Cerebellar nuclear complex (tissue), 1 donor: ENCODE measurements around the gene CCL3.
"Not testable (repeated sequence)": the region's sequence is repeated elsewhere in the genome, so short reads cannot be mapped to it uniquely, and the experiment has no call there.

Experiments
- DNase-seq, 2 experiments: peaks; one replicate each; lab custom pipeline; 2025; lab: John Stamatoyannopoulos, UW

CCL3 gene

DNA sequence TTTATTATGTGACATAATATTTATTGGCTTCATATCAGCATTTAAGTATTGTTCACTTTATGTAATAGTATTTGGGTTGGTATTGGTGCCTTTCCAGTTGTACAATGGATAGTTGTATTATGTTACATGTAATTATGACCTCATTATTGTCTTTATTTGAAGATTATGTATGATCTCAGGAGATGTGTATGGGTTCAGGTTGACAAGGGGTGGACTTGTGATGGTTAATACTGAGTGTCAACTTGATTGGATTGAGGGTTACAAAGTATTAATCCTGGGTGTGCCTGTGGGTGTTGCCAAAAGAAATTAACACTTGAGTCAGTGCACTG lies 25.7 kb upstream of the CCL3 start:
- not testable (repeated sequence) for DNase-seq

DNA sequence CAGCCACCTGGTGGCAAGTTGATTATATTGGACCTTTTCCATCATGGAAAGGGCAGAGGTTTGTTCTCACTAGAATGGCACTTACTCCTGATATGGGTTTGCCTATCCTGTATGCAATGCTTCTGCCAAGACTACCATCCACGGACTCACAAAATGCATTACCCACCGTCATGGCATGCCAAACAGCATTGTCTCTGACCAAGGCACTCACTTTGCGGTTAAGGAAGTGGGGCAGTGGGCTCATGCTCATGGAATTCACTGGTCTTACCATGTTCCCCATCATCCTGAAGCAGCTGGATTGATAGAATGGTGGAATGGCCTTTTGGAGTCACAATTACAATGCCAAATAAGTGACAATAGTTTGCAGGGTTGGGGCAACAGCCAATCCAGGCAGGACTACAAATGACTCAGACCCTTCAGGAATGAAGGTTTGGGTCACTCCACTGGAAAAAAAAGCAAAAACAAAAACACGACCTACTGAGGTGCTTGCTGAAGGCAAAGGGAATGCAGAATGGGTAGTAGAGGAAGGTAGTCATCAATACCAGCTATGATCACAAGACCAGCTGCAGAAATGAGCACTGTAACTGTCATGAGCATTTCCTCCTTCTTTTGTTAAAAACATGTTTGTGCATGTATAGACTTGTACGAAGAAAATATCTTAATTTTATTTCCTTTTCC lies 25.2 kb upstream of the CCL3 start:
- DNase-seq = not testable (repeated sequence)

DNA sequence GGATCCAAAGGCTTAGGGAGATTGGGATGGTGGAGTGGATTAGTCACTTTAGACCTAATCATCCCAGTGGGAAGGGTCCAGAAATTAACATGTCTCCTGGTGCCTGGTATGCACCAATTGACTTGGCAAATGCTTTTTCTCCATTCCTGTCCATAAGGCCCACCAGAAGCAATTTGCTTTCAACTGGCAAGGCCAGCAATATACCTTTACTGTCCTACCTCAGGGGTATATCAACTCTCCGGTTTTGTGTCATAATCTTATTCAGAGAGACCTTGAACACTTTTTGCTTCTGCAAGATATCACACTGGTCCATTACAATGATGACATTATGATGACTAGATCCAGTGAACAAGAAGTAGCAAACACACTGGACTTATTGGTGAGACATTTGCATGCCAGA lies 23.2 kb upstream of the CCL3 start:
- not testable (repeated sequence) for DNase-seq

DNA sequence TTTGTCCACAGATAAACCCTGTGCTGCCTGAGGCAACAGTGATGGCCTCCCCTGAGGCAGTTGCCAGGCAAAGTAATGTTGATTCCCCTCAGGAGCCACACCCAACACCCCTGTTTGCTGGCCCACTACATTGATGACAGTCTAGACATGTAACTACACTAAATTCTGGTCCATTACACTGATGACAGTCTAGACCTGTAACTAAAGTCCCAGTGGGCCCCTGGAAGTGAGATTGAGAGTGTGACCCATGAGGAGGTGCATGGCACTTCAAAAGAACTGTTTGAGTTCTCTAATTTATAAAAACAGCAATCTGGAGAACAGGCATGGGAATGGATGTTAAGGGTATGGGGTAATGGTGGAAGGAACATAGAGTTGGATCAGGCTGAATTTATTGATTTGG lies 22.6 kb upstream of the CCL3 start:
- no peak for DNase-seq

DNA sequence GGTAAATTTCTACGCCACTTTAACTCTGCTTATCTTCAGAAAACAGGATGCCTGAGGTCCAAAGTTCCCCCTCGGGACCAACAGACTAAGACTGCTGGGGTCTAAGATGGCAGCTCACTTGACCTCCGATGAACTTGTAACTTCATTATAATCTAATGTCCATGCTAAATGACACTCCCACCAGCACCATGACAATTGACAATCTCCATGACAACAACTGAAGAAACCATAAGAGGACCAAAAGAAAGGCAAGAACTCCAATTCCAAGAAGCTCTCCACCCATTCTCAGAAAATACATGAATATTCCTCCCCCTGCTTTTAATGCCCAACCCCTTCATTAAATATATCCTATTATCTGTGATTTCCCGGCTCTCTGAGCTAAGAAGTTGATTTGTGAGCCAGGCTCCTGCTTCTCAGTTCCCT lies 21.1 kb upstream of the CCL3 start:
- no peak for DNase-seq

DNA sequence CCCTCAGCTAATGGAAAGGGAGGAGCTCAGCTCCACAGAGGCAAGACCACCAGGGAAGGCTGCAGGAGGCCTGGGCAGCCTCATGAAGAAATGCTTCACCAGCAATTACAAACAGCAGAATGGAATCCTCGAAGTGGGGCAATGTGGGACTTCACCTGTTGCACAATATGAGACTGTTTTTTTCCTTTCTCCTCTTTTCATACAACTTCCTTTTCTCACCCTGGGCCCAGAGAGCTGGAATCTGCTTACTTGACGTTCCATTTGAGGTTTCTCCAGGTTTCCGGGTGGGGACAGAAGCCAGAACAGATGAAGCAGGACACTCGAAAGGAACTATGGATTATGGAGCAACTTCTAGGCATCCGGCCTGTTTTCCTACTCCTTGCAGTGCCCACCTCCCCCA lies 18.3 kb upstream of the CCL3 start:
- not testable (repeated sequence) for DNase-seq

DNA sequence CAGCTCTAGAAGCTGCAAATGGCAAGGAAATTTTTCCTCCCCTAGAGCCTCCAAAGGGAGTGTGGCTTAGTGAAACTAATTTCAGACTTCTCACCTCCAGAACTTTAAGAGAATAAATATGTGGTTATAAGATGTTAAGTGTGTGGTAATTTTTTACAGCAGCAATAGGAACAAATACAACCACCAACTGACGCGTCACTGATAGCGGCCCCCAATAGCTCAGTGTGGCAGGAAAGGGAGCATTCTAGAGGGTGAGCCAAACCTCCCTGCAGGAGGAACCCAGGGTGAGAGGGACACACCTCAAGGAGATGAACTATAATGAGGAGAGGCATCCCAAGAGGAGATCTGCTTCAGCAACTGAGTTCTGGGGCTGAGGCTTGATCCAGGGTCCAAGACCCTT lies 17.7 kb upstream of the CCL3 start:
- DNase-seq = no peak

DNA sequence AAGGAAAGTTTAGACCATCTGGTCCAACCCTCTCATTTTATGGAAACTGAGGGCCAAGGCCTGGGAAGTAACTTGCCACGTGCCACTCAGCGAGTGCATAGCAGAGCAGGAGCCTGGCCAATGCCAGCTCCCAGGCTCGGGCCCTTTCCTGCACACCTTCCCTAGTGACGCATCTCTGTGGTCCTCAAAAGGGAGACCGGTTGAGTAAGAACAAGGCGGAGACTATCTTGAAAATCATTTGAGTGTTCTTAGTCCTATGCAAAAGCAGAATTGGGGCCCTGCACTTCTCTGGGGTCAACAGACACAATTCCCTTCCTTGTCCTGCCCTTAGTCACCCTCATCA lies 16.5 kb upstream of the CCL3 start:
- DNase-seq = no peak

DNA sequence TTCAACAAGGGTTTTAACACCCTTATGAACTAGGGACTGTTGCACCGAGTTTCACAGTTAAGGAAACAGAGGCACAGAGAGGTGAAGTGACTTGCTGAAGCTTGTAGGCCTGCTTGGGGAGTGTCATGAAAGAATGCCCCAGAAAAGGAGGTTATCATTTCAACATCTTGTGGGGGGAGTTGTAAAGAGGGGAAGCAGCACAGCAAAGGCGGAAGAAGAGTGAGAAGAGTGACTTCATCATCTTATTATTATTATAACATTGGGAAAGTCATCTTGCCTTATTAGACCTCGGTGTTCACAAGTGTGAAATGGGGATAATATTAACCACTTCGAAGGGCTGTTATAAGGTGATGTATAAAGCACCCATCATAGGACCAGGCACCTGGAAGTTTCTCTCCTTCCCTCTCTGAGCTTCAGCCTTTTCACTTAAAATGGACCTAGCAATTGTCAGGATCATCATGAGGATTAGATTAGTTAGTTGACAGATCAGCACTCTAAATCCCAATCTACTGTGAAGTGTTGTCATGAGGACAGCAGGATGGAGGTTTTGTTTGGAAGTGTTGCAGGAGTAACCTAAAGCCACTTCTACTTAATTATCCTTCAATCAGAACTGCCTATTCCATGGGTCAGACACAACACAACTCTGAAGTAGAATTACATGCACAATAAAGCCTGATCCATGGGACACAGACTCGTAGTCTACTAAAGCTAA lies 16.0 kb upstream of the CCL3 start:
- no peak for DNase-seq

DNA sequence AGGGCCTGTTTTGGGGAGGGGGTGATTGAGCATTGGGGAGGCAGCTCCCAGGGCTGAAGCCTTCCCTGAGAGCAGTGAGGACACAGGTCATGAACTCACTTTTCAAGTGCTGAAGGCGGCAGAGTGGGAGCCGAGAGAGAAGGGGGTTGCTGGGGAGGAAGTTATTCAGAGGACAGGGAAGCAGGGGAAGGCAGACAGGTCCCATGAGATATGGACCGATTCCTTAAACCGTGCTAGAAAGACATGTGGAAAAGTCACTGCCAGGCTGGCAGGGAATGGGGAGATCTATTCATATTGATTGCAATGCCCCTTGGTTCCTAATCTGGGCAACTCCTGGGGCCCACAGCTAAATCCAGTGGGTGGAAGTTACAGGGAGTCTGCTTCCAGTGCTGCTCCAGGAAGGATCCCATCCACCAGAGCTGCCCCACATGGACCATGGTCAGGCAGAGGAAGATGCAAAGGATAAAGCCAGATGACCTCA lies 14.8 kb upstream of the CCL3 start:
- no peak for DNase-seq

DNA sequence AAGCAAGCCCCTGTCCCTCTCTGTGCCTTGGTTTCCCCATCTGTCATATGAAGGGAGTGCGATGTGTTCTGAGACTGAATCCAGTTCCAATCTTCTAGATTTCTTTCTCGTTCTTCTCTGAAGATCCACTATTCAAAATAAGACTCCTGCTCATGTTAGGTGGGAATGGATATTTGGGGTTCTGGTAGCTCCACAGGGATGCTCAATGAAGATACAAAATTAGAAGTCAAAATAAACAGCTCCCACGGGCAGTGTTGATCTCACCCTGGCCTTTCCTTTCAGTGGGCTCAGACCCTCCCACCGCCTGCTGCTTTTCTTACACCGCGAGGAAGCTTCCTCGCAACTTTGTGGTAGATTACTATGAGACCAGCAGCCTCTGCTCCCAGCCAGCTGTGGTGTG lies 14.3 kb upstream of the CCL3 start:
- not testable (repeated sequence) for DNase-seq

DNA sequence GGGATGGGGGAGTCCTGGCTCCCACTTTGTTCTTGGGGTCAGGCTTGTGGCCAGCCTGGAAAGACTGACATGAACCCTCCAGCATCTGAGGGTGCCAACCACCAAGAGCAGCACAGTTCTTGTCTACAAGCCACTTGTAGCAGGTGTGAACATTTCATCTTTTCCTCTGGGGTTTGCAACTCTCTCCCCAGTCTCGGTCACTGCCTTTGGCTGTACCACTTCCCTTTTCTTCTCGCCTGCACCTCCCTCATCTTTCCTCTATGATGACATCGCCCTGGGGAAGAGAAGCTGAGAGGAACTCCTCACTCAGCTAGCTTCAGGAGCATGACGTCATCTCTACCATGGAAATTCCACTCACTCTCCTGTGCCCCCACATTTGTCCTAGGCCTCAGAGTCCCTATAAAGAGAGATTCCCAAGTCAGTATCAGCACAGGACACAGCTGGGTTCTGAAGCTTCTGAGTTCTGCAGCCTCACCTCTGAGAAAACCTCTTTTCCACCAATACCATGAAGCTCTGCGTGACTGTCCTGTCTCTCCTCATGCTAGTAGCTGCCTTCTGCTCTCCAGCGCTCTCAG lies 13.5 kb upstream of the CCL3 start, which contains the start of gene CCL4:
Gene CCL4 (plus strand): TSS at position 427 of the 575 bp plus-strand sequence. CDS start 79 bp downstream, at position 506.
- not testable (repeated sequence) for DNase-seq

DNA sequence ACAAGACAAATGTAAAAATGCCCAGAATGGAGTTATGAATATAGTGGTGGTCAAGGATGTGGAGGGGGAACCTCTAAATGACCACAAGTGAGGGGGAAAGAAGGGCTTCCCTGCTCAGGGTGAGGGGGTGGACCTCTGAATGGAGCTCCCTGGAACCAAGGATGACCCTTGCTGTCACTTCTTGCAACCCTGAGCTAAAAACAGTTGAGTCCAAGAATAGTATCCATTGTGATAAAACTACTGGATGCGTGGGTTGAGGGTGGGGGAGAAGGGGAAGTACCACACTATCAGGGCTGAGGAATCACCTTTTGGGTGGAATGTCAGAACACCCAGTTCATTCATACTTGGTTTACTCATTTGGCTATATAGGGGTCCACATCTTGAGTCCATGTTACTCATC lies 9.1 kb upstream of the CCL3 start:
- DNase-seq = not testable (repeated sequence)

DNA sequence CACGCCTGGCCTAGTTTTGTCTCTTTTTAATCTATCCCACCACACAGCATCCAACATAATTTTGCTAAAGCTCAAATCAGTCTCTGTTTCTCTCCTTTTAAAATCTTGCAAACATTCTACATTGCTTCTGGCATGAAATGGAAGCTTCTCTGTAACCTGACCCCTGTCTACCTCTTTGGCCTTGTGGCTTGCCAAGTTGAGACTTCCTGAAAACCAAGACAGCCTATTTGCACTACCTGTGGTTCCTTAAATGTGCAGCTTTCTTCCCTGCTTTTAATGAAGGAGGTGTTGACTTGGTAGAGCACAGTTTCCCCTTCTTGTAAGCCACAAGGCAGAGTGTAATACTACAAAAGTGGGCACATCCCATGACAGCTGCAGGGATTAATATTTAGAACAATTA lies 6.0 kb upstream of the CCL3 start:
- DNase-seq = no peak

DNA sequence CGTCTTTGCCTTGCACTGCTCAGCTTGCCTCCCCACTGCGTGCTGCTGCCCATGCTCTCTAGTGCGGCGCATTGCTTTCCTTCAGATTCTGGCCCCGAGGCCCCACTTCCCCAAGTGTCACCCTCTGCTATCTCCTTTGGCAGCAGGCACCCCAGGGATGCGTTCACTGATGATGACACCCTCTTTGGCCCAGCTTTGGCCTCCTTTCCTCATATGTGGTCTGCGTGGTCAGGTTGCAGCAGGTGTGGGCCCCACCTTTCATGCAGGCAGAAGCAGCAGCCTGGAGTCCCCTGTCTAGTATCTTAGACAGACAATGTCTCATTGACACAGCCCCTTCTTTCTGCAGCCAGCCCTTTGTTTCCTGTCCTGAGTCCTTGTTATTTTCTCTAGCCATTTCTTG lies 4.8 kb upstream of the CCL3 start:
- DNase-seq = no peak

DNA sequence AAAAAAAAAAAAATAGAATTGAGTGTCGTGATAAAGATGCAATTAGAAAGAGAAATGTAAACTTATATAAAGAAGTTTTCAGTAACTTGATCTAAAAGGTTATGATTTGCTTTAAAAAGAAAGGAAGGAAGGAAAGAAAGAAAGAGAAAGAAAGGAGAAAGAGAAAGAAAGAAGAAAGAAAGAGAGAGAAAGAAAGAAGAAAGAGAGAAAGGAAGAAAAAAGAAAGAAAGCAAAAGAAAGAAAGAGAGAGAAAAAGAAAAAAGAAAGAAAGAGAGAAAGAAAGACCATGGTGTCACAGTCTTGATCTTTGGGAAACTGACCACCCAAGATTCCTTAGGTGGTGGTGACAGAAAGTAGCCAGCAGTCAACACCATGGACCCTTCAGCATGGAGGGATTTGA lies 4.3 kb upstream of the CCL3 start:
- DNase-seq = no peak

DNA sequence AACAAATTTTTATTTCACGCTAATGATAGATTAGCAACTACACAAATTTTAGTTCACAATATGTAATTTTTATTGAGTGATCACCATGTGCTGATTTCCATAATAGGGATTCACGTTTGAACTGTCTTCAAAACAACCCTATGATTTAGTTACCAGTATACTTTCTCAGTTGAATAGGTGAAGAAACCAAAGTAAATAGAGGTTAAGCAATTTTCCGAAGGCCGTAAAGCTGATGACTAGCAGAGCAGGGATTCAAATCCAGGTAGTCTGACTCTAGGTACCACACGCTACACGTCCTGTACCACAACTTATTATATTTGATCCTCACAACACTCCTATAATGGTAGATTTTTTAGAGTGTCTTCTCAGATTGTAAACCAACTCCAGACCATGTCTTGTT lies 2.8 kb upstream of the CCL3 start:
- not testable (repeated sequence) for DNase-seq

DNA sequence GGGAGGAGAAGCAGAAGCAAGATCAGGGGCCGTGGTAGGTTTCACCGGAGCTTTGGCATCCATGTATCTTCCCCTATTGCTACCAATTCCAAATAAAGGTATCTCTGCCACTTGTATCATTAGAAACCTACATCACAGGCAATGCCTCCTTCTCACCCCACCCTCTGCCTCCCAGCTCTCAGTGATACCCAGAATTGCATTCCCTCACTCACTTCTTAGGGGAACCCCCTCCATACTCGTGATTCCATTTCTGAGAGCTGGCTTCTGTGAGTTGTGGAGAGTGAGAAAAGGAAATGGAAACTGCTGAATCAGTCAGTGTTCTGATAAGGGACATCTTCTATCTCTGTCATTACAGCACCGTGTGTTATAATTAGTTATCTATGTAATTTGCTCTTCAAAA lies 2.3 kb upstream of the CCL3 start:
- DNase-seq = no peak

DNA sequence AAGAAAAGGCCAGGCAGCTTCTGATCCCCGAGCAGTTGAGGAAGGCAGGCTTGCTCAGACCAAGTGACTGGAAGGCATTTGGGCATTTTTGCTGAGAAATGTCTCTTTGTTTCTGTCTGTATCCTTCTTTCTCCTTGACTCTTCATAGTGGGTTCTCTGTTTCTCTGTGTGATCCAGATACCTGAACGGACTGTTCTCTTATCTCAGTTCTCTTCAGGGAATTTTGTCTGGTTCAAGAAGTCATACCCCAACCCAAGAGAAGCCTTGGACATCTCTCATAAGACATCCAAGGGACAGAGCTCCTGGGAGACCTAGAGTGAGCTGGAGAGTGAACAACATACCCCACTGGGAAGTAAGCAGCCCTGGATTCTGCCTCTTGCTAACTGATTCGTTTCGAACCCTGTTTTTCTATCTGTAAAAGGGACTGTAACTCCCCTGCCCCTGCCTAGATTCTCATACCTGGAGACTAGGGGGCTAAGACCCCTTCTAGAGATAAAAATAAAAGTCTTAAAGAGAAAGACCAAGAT lies 541 bp downstream of the CCL3 start:
- no peak for DNase-seq

DNA sequence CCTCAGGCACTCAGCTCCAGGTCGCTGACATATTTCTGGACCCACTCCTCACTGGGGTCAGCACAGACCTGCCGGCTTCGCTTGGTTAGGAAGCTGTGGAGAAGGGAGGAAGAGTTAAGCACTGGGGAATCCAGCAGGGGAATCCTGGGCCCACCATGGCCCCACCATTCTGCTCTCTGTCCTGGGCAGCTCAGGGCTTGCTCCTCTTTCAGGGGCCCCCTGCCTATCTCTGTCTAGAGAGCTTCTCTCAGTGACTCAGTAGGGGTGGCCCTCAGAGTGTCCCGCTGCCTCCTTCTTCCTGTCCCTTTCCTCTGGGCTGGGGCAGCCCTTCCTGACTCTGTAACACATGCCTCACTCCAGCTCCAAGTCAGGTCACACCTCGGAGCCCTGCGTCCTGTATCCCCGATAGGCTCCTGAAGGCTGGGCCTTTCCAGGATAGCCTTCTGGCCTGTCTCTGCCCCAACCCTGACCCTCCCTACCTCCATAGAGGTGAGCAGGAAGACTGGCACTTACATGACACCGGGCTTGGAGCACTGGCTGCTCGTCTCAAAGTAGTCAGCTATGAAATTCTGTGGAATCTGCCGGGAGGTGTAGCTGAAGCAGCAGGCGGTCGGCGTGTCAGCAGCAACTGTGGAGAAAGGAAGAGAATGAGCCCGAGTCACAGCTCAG lies 1.1 kb downstream of the CCL3 start:
- no peak for DNase-seq

DNA sequence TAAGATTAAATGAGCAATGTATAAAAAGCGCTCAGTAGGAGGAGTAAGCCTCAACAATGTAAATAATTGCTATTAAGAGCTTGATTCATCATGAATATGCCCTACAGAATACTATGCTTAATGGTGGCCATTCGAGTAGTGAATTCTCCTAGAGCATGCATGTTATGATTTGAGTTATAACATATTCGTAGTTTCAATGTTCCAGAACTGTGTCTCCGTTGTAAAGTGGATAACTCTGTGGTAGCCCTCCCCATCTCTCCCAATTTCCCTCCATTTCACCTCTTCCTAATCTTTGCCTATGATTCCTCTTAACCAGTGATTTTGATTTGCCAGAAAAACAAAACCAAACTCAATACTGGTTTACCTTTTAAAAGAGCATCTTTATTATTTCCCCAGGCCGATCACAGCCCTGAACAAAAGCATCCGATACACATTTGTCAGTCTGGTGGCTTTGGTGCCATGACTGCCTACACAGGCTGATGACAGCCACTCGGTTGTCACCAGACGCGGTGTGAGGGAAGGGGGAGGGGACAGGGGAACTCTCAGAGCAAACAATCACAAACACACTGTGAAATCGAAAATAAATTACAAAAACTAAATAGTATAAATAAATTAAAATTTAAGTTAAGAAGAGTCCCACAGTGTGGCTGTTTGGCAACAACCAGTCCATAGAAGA lies 1.9 kb downstream of the CCL3 start:
- DNase-seq = not testable (repeated sequence)

DNA sequence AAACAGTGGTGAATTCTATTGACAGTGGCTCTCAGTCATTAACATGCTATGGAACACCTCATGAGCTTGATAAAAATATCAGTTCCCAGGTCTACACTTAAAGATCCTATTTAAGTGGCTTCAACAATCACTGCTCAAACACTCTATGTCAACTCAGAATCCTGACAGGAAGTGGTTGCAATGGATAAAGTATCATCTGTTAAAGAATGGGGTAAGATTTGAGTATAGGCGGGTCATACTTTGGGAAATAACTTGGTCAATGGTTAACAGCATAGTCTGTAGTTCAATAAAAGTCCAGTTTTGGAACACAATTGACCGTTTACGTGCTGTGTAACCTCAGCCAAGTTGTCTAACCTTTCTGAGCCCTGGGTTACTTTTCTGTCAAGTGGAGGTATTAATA lies 2.5 kb downstream of the CCL3 start:
- DNase-seq = not testable (repeated sequence)
